MCF 10A (cell line): Measurements from ENCODE around the gene OSBPL3. TPM values are rescaled to one million over a fixed set of nuclear protein-coding genes. Genes with fewer than 3 reads are reported as not detected.

Experiments
- BruUV-seq: library from RNA; stranded (reverse); fragments of 400-500 nt; replicated peaks from 2 replicates; lab custom pipeline; 2021; lab: Mats Ljungman, UMichigan
- CTCF ChIA-PET: fragments of 300-600 bp; sonication (Branson Sonifier 250); formaldehyde crosslinking; extraction: SDS; loops from one replicate; lab custom pipeline; 2021; ENCODE audit warnings: antibody characterized with exemption, inconsistent platforms; lab: Yijun Ruan, JAX
- POLR2A ChIA-PET: fragments of 300-600, 350-650 bp; sonication (Branson Sonifier 250); formaldehyde crosslinking; extraction: SDS; loops from one replicate; lab custom pipeline; 2020; ENCODE audit warnings: antibody characterized with exemption, inconsistent platforms; lab: Yijun Ruan, JAX
- DNase-seq: peaks from one replicate; pipeline ENCODE4 v3.0.0-alpha.2; 2018; ENCODE audit not compliant: unreplicated experiment
- H3K27ac Mint-ChIP-seq: one replicate; pipeline ENCODE4 v1.8.0; 2022; ENCODE audit warnings: mild to moderate bottlenecking, low read depth, mixed read lengths; ENCODE audit not compliant: unreplicated experiment
- H3K27me3 Mint-ChIP-seq: one replicate; pipeline ENCODE4 v1.8.0; 2022; ENCODE audit warnings: mixed read lengths; ENCODE audit not compliant: insufficient read depth, unreplicated experiment
- H3K36me3 Mint-ChIP-seq: one replicate; pipeline ENCODE4 v1.8.0; 2022; ENCODE audit warnings: mild to moderate bottlenecking, moderate library complexity, mixed read lengths; ENCODE audit not compliant: insufficient read depth, unreplicated experiment
- H3K4me1 Mint-ChIP-seq: one replicate; pipeline ENCODE4 v1.8.0; 2022; ENCODE audit warnings: mixed read lengths; ENCODE audit not compliant: insufficient read depth, unreplicated experiment
- H3K4me3 Mint-ChIP-seq: one replicate; pipeline ENCODE4 v1.8.0; 2022; ENCODE audit warnings: mild to moderate bottlenecking, moderate library complexity, mixed read lengths; ENCODE audit not compliant: unreplicated experiment
- H3K9me3 Mint-ChIP-seq: one replicate; pipeline ENCODE4 v1.8.0; 2022; ENCODE audit warnings: mixed read lengths; ENCODE audit not compliant: unreplicated experiment
- intact Hi-C: fragments of 100-400 bp; cut with micrococcal nuclease; formaldehyde crosslinking; loops from 2 replicates; pipeline ENCODE4 v1.14.1; 2022
- total RNA-seq: library from RNA; stranded (reverse); gene quantifications from 2 replicates; pipeline ENCODE4 v1.2.3, GENCODE V29; 2022
- TF ChIP-seq, protein P1 (sequence below): fragments of 200-600 bp; IDR thresholded peaks from one replicate; pipeline ENCODE4 v1.8.0; 2022; ENCODE audit warnings: antibody characterized with exemption, mild to moderate bottlenecking; ENCODE audit not compliant: unreplicated experiment

The OSBPL3 gene
- total RNA-seq, 1 experiment from 2014 or later, result 33.8 TPM

DNA sequence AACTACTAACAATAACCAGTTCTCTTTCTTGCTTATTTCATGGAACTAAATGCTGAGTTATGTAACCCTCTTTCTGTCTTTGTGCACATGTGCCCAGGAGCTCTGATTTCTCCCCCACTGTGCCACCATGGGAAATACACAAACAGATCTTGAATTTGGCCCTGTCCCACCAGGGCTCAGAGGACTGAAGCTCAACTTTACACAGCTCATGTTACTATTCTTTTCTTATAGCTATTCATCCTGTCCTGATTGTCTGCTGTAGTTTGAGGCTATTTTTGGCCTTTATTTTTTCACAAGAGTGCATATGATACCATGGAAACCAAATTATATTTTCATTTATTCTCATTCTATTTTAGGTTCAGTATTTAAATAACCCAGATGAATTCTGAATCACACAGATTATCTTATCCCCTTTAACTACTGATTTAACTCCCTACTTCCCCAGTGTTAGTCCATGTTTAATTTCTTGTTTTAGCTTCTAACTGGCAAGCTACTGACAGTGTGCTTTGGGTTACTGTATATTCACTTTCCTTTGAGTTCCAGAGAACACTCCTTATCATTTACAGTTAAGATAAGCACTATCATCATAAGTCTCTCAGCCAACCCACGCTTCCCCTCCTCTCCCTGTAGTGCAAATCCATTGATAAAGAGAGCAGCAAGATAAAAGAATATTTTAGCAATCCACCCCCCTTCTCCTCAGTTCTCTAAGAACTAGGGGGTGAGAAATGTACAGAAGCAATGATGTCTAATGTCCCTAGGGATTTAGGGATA, 150.9 kb downstream of the OSBPL3 start:
- intact Hi-C loops, result no loop called here
- TF ChIP-seq, protein P1, sequence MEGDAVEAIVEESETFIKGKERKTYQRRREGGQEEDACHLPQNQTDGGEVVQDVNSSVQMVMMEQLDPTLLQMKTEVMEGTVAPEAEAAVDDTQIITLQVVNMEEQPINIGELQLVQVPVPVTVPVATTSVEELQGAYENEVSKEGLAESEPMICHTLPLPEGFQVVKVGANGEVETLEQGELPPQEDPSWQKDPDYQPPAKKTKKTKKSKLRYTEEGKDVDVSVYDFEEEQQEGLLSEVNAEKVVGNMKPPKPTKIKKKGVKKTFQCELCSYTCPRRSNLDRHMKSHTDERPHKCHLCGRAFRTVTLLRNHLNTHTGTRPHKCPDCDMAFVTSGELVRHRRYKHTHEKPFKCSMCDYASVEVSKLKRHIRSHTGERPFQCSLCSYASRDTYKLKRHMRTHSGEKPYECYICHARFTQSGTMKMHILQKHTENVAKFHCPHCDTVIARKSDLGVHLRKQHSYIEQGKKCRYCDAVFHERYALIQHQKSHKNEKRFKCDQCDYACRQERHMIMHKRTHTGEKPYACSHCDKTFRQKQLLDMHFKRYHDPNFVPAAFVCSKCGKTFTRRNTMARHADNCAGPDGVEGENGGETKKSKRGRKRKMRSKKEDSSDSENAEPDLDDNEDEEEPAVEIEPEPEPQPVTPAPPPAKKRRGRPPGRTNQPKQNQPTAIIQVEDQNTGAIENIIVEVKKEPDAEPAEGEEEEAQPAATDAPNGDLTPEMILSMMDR, result no peak
- ChIA-PET CTCF (interaction anchor here (0.9 to 3.4 kb wide), 4 partner anchors 17 to 270 kb away, joined by 3 to 13 read pairs (median 4); no protein-coding TSS in a partner anchor), POLR2A (interaction anchor here (0.6 to 3.9 kb wide), 6 partner anchors 9 to 192 kb away, joined by 3 to 14 read pairs (median 4); no protein-coding TSS in a partner anchor)
- BruUV-seq, result no TSS peak
- peaks cover 57% of the 10 kb centered on the region for H3K36me3 Mint-ChIP-seq
- H3K27ac Mint-ChIP-seq, result peak overlapping the region; percentile 30
- no peak overlapping the region for H3K4me3 Mint-ChIP-seq
- peaks cover 68% of the 10 kb centered on the region for H3K4me1 Mint-ChIP-seq
- no peaks in the 10 kb centered on the region for H3K9me3 Mint-ChIP-seq
- no peaks in the 10 kb centered on the region for H3K27me3 Mint-ChIP-seq
- DNase-seq, result no peak

DNA sequence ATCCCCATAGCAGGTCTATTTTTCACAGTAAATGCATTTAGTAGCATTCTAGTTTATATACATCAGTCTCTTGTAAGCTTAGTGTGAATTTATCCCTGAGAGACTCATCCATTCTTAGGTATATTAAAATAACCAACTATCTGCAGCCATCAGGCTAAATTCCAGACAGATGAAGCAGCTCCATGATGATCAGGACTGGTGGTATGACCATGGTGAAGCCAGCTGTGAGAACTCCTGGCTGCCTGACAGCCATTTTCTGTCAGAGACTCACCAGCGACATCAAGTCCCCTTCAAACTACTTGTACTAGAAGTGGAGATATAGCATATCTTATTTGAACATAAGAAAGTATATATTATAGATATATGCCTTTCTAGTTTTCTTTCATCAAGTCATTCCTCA, 152.4 kb downstream of the OSBPL3 start:
- no TSS peak for BruUV-seq
- ChIA-PET POLR2A (interaction anchor here (0.6 to 3.6 kb wide), 2 partner anchors 79 to 153 kb away, joined by 3 to 41 read pairs; partner anchors contain the start of gene OSBPL3), CTCF (interaction anchor here (0.5 to 3.4 kb wide), 5 partner anchors 16 to 265 kb away, joined by 3 to 13 read pairs (median 6); no protein-coding TSS in a partner anchor)
- Mint-ChIP-seq H3K4me3 (no peak overlapping the region), H3K4me1 (peaks cover 60% of the 10 kb centered on the region), H3K9me3 (no peaks in the 10 kb centered on the region), H3K27ac (peak overlapping the region; percentile 49), H3K27me3 (no peaks in the 10 kb centered on the region), H3K36me3 (peaks cover 48% of the 10 kb centered on the region)
- TF ChIP-seq, protein P1, result no peak
- no peak for DNase-seq
- intact Hi-C loops, result no loop called here

DNA sequence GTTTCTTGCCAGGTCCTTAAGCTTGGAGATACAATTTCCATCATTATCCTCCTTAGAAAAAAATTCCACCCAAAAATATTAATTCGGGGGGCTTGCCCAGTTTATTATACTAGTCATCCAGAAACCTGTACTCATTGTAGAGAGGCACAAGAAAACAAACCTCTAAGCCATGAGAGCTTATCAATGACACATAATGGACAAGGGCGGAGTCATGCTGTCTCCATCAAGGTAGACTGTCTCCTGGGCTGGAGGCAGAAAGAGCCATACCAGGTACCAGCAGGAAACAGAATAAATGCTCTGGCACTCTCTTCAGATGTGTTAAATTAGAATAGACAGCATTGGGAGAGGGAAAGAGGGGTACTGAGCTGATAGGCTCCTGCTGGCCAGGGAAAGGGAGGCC, 153.0 kb downstream of the OSBPL3 start:
- intact Hi-C loops, result no loop called here
- ChIA-PET CTCF (interaction anchor here (0.9 to 3.4 kb wide), 6 partner anchors 15 to 271 kb away, joined by 3 to 13 read pairs (median 6); no protein-coding TSS in a partner anchor), POLR2A (interaction anchor here (0.6 to 3.6 kb wide), 7 partner anchors 80 to 272 kb away, joined by 3 to 41 read pairs (median 5); partner anchors contain the start of gene OSBPL3)
- peaks cover 56% of the 10 kb centered on the region for H3K4me1 Mint-ChIP-seq
- peak overlapping the region; percentile 88 for H3K27ac Mint-ChIP-seq
- H3K9me3 Mint-ChIP-seq, result no peaks in the 10 kb centered on the region
- H3K4me3 Mint-ChIP-seq, result no peak overlapping the region
- TF ChIP-seq, protein P1, result no peak
- peaks cover 49% of the 10 kb centered on the region for H3K36me3 Mint-ChIP-seq
- no peaks in the 10 kb centered on the region for H3K27me3 Mint-ChIP-seq
- BruUV-seq, result no TSS peak
- no peak for DNase-seq

DNA sequence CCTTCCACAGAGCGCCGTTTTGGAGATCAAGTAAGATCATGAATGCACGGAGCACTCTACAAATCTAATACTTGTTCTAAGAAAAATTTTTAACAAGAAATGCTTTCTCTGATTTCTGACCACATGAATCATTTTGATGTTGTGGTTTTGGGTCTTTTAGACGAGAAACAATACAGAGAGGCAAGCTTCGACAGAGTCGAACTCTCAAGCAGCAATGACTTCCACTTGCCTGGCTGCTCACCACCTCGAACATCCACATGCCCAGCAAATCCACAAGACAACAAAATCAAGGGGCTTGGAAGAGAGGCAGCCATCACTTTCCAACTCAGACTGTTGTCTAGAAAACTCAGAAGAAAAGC, 153.3 kb downstream of the OSBPL3 start:
- intact Hi-C loops, result no loop called here
- Mint-ChIP-seq H3K4me1 (peaks cover 59% of the 10 kb centered on the region), H3K27ac (peak overlapping the region; percentile 88), H3K9me3 (no peaks in the 10 kb centered on the region), H3K4me3 (peak overlapping the region; percentile 54), H3K36me3 (peaks cover 53% of the 10 kb centered on the region), H3K27me3 (no peaks in the 10 kb centered on the region)
- no TSS peak for BruUV-seq
- peak; percentile 24 for DNase-seq
- TF ChIP-seq, protein P1, result no peak
- ChIA-PET CTCF (interaction anchor here (0.6 to 3.4 kb wide), 10 partner anchors 15 to 272 kb away, joined by 3 to 13 read pairs (median 4); no protein-coding TSS in a partner anchor), POLR2A (interaction anchor here (0.6 to 3.6 kb wide), 10 partner anchors 8 to 645 kb away, joined by 3 to 41 read pairs (median 4); partner anchors contain the start of gene OSBPL3)
